Keratinocyte (primary cell): ENCODE data around the gene GAD1. TPM values are rescaled to one million over a fixed set of nuclear protein-coding genes. Genes with fewer than 3 reads are reported as not detected.

Experiments
- DNase-seq: peaks from one replicate; pipeline ENCODE4 v3.0.0-alpha.2; 2011; ENCODE audit warnings: low read depth, missing footprints, low spot score
- FAIRE-seq: peaks from 2 replicates; lab custom pipeline; 2011; peaks lifted over from hg19 to GRCh38; lab: Jason Lieb, UNC
- H2AFZ ChIP-seq: 2 replicates; pipeline ENCODE4 v1.6.0; 2012; ENCODE audit warnings: low read length, control low read depth, inconsistent platforms; ENCODE audit not compliant: control insufficient read depth
- H3K27ac ChIP-seq: 2 replicates; pipeline ENCODE4 v1.5.1; 2011; ENCODE audit warnings: low read length; ENCODE audit not compliant: control insufficient read depth, insufficient read depth
- H3K27me3 ChIP-seq: 3 replicates; pipeline ENCODE4 v1.6.0; 2011; ENCODE audit warnings: low read length; ENCODE audit not compliant: control insufficient read depth, insufficient read depth; ENCODE audit errors: extremely low read depth
- H3K36me3 ChIP-seq, 2 experiments: 2 replicates in 1 of 2; 3 replicates in 1 of 2; pipeline ENCODE4 v1.5.1; 2011; ENCODE audit warnings: low read length in 2 of 2, mild to moderate bottlenecking in 1 of 2; ENCODE audit not compliant: control insufficient read depth in 2 of 2, insufficient read depth in 2 of 2; ENCODE audit errors: extremely low read depth in 1 of 2
- H3K4me1 ChIP-seq: 3 replicates; pipeline ENCODE4 v1.5.1; 2011; ENCODE audit warnings: low read length; ENCODE audit not compliant: control insufficient read depth, insufficient read depth; ENCODE audit errors: extremely low read depth
- H3K4me2 ChIP-seq: 3 replicates; pipeline ENCODE4 v1.6.0; 2011; ENCODE audit warnings: low read depth, low read length; ENCODE audit not compliant: control insufficient read depth, insufficient read depth; ENCODE audit errors: extremely low read depth
- H3K4me3 ChIP-seq, 3 experiments: fragments of 200-600 bp in 1 of 3; sonication (generic) in 1 of 3; 2 replicates in 2 of 3; 3 replicates in 1 of 3; pipeline ENCODE4 v1.5.1; 2011 to 2016; ENCODE audit warnings: low read length in 3 of 3, mild to moderate bottlenecking in 3 of 3, control low read depth in 2 of 3, inconsistent platforms in 1 of 3, low read depth in 1 of 3, mixed read lengths in 1 of 3, mixed run types in 1 of 3, moderate library complexity in 1 of 3; ENCODE audit not compliant: control insufficient read depth in 2 of 3, insufficient read depth in 2 of 3; ENCODE audit errors: extremely low read depth in 1 of 3
- H3K79me2 ChIP-seq: 2 replicates; pipeline ENCODE4 v1.6.0; 2012; ENCODE audit warnings: low read length; ENCODE audit not compliant: control insufficient read depth, insufficient read depth
- H3K9ac ChIP-seq: 3 replicates; pipeline ENCODE4 v1.6.0; 2011; ENCODE audit warnings: low read length; ENCODE audit not compliant: control insufficient read depth, insufficient read depth; ENCODE audit errors: extremely low read depth
- H3K9me1 ChIP-seq: 3 replicates; pipeline ENCODE4 v1.6.0; 2011; ENCODE audit warnings: low read length; ENCODE audit not compliant: control insufficient read depth, insufficient read depth; ENCODE audit errors: extremely low read depth
- H3K9me3 ChIP-seq: 2 replicates; pipeline ENCODE4 v1.5.1; 2012; ENCODE audit warnings: low read depth, low read length; ENCODE audit not compliant: control insufficient read depth
- H4K20me1 ChIP-seq: 3 replicates; pipeline ENCODE4 v1.6.0; 2011; ENCODE audit warnings: low read length; ENCODE audit not compliant: control insufficient read depth, insufficient read depth; ENCODE audit errors: extremely low read depth
- CTCF ChIP-seq, 3 experiments: IDR thresholded peaks in 1 of 3; conservative IDR thresholded peaks in 1 of 3; optimal IDR thresholded peaks in 1 of 3; 2 replicates in 2 of 3; 3 replicates in 1 of 3; pipeline versions ENCODE3 to v1.5.1; 2011; ENCODE audit warnings: low read length in 3 of 3, mild to moderate bottlenecking in 3 of 3, moderate library complexity in 2 of 3, control low read depth in 1 of 3, inconsistent platforms in 1 of 3; ENCODE audit not compliant: insufficient read depth in 2 of 3; ENCODE audit errors: extremely low read depth in 1 of 3
- EZH2 ChIP-seq: IDR thresholded peaks from one replicate; pipeline ENCODE4 v1.6.1; 2012; ENCODE audit warnings: inconsistent platforms, mild to moderate bottlenecking, low read length, moderate library complexity
- dilution Hi-C: fragments of 300-500 bp; cut with MboI; formaldehyde crosslinking; loops from one replicate; pipeline ENCODE4 v1.7.0; 2020; ENCODE audit warnings: low sequenced_read_pairs; ENCODE audit not compliant: extremely low pct_ligation_motif_present
- polyA plus RNA-seq, 5 experiments: library from polyadenylated mRNA; depleted of rRNA in 3 of 5; stranded (reverse) in 3 of 5; stranded (forward) in 1 of 5; unstranded in 1 of 5; fragments of >200 nt; gene quantifications; 1 replicate in 1 of 5; 2 replicates in 3 of 5; 3 replicates in 1 of 5; pipeline versions ENCODE4 v1.2.1 to v1.2.3, GENCODE V29; 2011 to 2012; ENCODE audit warnings: missing spikeins in 2 of 5, low read depth in 1 of 5, low replicate concordance in 1 of 5

Gene GAD1
- polyA plus RNA-seq, 1 donor (not counting 4 experiments of a cell fraction or from before 2014, with no cell fraction given) = 5.9 TPM

GRCh38 chr2:170886386-170886785, 69.7 kb downstream of the GAD1 start:
- H3K27ac ChIP-seq = peak overlapping the region; percentile 19
- no peaks in the 10 kb centered on the region for H3K9me1 ChIP-seq
- no peaks in the 10 kb centered on the region for H3K36me3 ChIP-seq
- H3K79me2 ChIP-seq = no peaks in the 10 kb centered on the region
- H3K4me1 ChIP-seq = peaks cover 13% of the 10 kb centered on the region
- DNase-seq (peak; percentile 79), FAIRE-seq (peak; percentile 98)
- H3K9ac ChIP-seq = no peak overlapping the region
- H3K27me3 ChIP-seq = no peaks in the 10 kb centered on the region
- no peaks in the 10 kb centered on the region for H4K20me1 ChIP-seq
- dilution Hi-C loops = no loop called here
- peak overlapping the region; percentile 38 for H2AFZ ChIP-seq
- H3K4me3 ChIP-seq = no peak overlapping the region
- peak overlapping the region; percentile 61 for H3K4me2 ChIP-seq
- TF ChIP-seq CTCF (optimal IDR thresholded peaks at IDR 0.05 in 1 of 3, IDR thresholded peaks at IDR 0.05 in 1 of 3, conservative IDR thresholded peaks at IDR 0.05 in 1 of 3; ENCODE audit: extremely low read depth in 1 of 3, insufficient read depth in 2 of 3, low read length in 3 of 3) (no peak), EZH2 (no peak)
- H3K9me3 ChIP-seq = no peaks in the 10 kb centered on the region

- Histone ChIP-seq H4K20me1 (no peaks in the 10 kb centered on the region), H3K4me1 (peaks cover 13% of the 10 kb centered on the region), H3K27ac (no peak overlapping the region), H3K4me3 (no peak overlapping the region), H3K9ac (no peak overlapping the region), H3K4me2 (no peak overlapping the region), H3K27me3 (no peaks in the 10 kb centered on the region), H3K79me2 (no peaks in the 10 kb centered on the region), H3K9me1 (no peaks in the 10 kb centered on the region), H2AFZ (no peak overlapping the region), H3K9me3 (no peaks in the 10 kb centered on the region), H3K36me3 (no peaks in the 10 kb centered on the region)
- FAIRE-seq (no peak), DNase-seq (no peak)
- dilution Hi-C loops = no loop called here
- no peak for TF ChIP-seq CTCF (optimal IDR thresholded peaks at IDR 0.05 in 1 of 3, IDR thresholded peaks at IDR 0.05 in 1 of 3, conservative IDR thresholded peaks at IDR 0.05 in 1 of 3; ENCODE audit: extremely low read depth in 1 of 3, insufficient read depth in 2 of 3, low read length in 3 of 3)
- no peak for TF ChIP-seq EZH2
These were observed 70.8 kb downstream of the GAD1 start for GRCh38 chr2:170887496-170887895.
